Upper lobe of left lung (tissue), 4 donors: Measurements from ENCODE around the gene SMIM31.

Experiments
- EP300 ChIP-seq, 4 donors: sonication (generic); formaldehyde crosslinking; IDR thresholded peaks; one replicate each; pipeline ENCODE4 v1.5.1; 2017; ENCODE audit warnings: antibody characterized with exemption in 4 of 4, control low read depth in 2 of 4
- POLR2A ChIP-seq, 4 donors: fragments of 450-650 bp; IDR thresholded peaks; one replicate each; pipeline ENCODE4 v1.5.1; 2016 to 2017; ENCODE audit warnings: antibody characterized with exemption in 4 of 4, mild to moderate bottlenecking in 2 of 4
- POLR2AphosphoS5 ChIP-seq, 2 donors: sonication (generic); formaldehyde crosslinking; IDR thresholded peaks; one replicate each; pipeline ENCODE4 v1.5.1; 2017; ENCODE audit warnings: antibody characterized with exemption in 2 of 2
- TF ChIP-seq, protein P1 (sequence below), 6 experiments: fragments of 450-650 bp in 4 of 6; fragments of 200-600 bp in 2 of 6; sonication (generic) in 2 of 6; IDR thresholded peaks; one replicate each; pipeline ENCODE4 v1.5.1; 2016 to 2019; ENCODE audit warnings: antibody characterized with exemption in 6 of 6

DNA sequence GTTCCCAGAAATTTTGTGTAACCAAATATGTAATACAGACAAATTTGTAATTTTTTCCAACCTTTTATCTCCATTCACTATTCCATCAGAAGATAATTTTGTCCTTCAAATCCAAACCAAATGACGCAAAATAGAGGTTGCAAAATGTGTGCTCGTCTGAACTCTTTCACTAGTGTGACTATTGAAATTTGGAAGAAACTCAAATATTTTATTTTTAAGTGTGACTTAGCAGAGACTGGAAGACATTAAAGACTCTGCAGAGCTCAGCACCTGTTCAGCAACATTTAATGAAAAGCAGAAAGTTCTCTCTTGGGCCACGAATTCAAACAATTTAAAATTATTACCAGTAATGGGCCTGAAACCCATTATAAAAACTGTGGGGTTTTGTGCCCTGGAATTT is 93.1 kb downstream of the SMIM31 start:
- TF ChIP-seq, protein P1, sequence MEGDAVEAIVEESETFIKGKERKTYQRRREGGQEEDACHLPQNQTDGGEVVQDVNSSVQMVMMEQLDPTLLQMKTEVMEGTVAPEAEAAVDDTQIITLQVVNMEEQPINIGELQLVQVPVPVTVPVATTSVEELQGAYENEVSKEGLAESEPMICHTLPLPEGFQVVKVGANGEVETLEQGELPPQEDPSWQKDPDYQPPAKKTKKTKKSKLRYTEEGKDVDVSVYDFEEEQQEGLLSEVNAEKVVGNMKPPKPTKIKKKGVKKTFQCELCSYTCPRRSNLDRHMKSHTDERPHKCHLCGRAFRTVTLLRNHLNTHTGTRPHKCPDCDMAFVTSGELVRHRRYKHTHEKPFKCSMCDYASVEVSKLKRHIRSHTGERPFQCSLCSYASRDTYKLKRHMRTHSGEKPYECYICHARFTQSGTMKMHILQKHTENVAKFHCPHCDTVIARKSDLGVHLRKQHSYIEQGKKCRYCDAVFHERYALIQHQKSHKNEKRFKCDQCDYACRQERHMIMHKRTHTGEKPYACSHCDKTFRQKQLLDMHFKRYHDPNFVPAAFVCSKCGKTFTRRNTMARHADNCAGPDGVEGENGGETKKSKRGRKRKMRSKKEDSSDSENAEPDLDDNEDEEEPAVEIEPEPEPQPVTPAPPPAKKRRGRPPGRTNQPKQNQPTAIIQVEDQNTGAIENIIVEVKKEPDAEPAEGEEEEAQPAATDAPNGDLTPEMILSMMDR (IDR thresholded peaks at IDR 0.05), result no peak
- no peak for TF ChIP-seq EP300 (IDR thresholded peaks at IDR 0.05)
- no peak for TF ChIP-seq POLR2A (IDR thresholded peaks at IDR 0.05)
- TF ChIP-seq POLR2AphosphoS5 (IDR thresholded peaks at IDR 0.05), result no peak
